Transverse colon (tissue), 4 donors: ENCODE data around the gene TMEM181. TPM values are rescaled to one million over a fixed set of nuclear protein-coding genes. Genes with fewer than 3 reads are reported as not detected.

Source experiments
- DNase-seq: peaks from one replicate; pipeline ENCODE4 v3.0.0-alpha.2; 2019
- H3K27ac ChIP-seq, 4 donors: fragments of 200-600 bp; sonication (generic); 2 replicates each; pipeline ENCODE4 v1.5.1; 2016 to 2018; ENCODE audit warnings: inconsistent platforms in 4 of 4
- H3K27me3 ChIP-seq: fragments of 200-600 bp; sonication (generic); 2 replicates; pipeline ENCODE4 v1.5.1; 2017; ENCODE audit warnings: inconsistent platforms
- H3K36me3 ChIP-seq, 4 donors: fragments of 200-600 bp; sonication (generic); 2 replicates each; pipeline ENCODE4 v1.5.1; 2017 to 2019; ENCODE audit warnings: inconsistent platforms in 4 of 4
- H3K4me1 ChIP-seq, 4 donors: fragments of 200-600 bp; sonication (generic); 2 replicates each; pipeline ENCODE4 v1.5.1; 2017 to 2020; ENCODE audit warnings: inconsistent platforms in 4 of 4
- H3K4me3 ChIP-seq, 4 donors: fragments of 200-600 bp; sonication (generic); 1 replicate in 1 of 4; 2 replicates in 3 of 4; pipeline versions ENCODE4 v1.5.1 to v1.6.1; 2017 to 2019; ENCODE audit warnings: inconsistent platforms in 4 of 4
- H3K9me3 ChIP-seq, 2 donors: fragments of 200-600 bp; sonication (generic); 2 replicates each; pipeline ENCODE4 v1.5.1; 2017 to 2019; ENCODE audit warnings: inconsistent platforms in 2 of 2
- CTCF ChIP-seq, 5 experiments: fragments of 200-600 bp in 3 of 5; fragments of 450-650 bp in 2 of 5; sonication (generic) in 3 of 5; IDR thresholded peaks; 1 replicate in 2 of 5; 2 replicates in 3 of 5; pipeline ENCODE4 v1.5.1; 2016 to 2017; ENCODE audit warnings: antibody characterized with exemption in 5 of 5, inconsistent platforms in 3 of 5, mild to moderate bottlenecking in 2 of 5, moderate library complexity in 1 of 5
- EP300 ChIP-seq: sonication (generic); formaldehyde crosslinking; IDR thresholded peaks from one replicate; pipeline ENCODE4 v1.6.1; 2017; ENCODE audit warnings: antibody characterized with exemption, low read depth
- POLR2A ChIP-seq: fragments of 450-650 bp; IDR thresholded peaks from one replicate; pipeline ENCODE4 v1.6.1; 2016; ENCODE audit warnings: antibody characterized with exemption, mild to moderate bottlenecking, moderate library complexity
- POLR2AphosphoS5 ChIP-seq, 3 donors: sonication (generic); formaldehyde crosslinking; IDR thresholded peaks; one replicate each; pipeline ENCODE4 v1.6.1; 2016; ENCODE audit warnings: antibody characterized with exemption in 3 of 3
- WGBS, 2 donors: methylation state at CpG; one replicate each; pipeline ENCODE4 v1.1.5; 2018; ENCODE audit warnings: low coverage in 1 of 2; 5-methylcytosine and 5-hydroxymethylcytosine counted together
- in situ Hi-C, 4 donors: fragments of 200-750 bp; cut with MboI; loops; one replicate each; pipeline versions ENCODE4 v1.15.0 to v1.15.1; 2017; ENCODE audit warnings: low sequenced_read_pairs in 3 of 4, low pct_ligation_motif_present in 1 of 4, low pct_unique_long_range_greater_than_20kb in 1 of 4
- intact Hi-C: fragments of 100-400 bp; cut with DNase I; formaldehyde crosslinking; loops from one replicate; pipeline ENCODE4 v1.15.1; 2023; ENCODE audit warnings: low total_unique reads
- total RNA-seq, 4 donors: library from RNA; depleted of rRNA; stranded (reverse); fragments of >200 nt; gene quantifications; one replicate each; pipeline ENCODE4 v1.1.0, GENCODE V29; 2016

TMEM181 gene
- total RNA-seq, 4 donors from 2014 or later = 15.7 to 41.3 (median 34.2) TPM

DNA sequence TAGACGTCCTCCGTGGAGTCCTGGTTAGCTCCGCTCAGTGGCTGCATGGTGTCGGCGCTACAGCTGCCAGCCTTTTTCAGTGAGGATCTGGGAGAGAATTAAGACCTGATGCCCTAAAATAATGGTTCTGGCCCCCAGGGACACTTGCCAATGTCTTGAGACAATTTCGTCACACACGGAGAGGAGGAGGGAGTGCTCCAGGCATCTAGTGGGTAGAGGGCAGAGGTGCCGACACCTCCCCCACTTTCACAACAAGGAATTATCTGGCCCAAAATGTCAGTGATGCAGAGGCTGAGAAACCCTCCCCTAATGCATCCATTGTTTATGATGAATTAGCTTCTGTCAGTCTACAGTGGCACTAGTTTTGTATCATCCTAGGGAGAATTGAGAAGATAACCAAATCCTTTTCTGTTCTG, 24.4 kb downstream of the TMEM181 start:
- peaks cover 0 to 34% (median 15%) of the 10 kb centered on the region in 4 donors for H3K36me3 ChIP-seq
- in situ Hi-C loops (no loop called here), intact Hi-C loops (no loop called here)

GRCh38 chr6:158586652-158587051, 26.8 kb downstream of the TMEM181 start:
- Histone ChIP-seq H3K4me3 (no peak overlapping the region), H3K9me3 (no peaks in the 10 kb centered on the region), H3K4me1 (no peaks in the 10 kb centered on the region), H3K27me3 (no peaks in the 10 kb centered on the region), H3K36me3 (peaks cover 0 to 52% (median 24%) of the 10 kb centered on the region in 4 donors), H3K27ac (no peak overlapping the region)
- intact Hi-C loops (no loop called here), in situ Hi-C loops (no loop called here)
- WGBS, 2 donors = 99 to 100% methylated on average over 1 to 8 of the region's 8 CpGs
- TF ChIP-seq EP300 = no peak
- TF ChIP-seq POLR2AphosphoS5 (IDR thresholded peaks at IDR 0.05) = no peak
- TF ChIP-seq POLR2A = no peak
- no peak for TF ChIP-seq CTCF (IDR thresholded peaks at IDR 0.05)
- DNase-seq = no peak

More for the DNA sequence above, 24.4 kb downstream of the TMEM181 start:
- no peaks in the 10 kb centered on the region for H3K9me3 ChIP-seq
- H3K27me3 ChIP-seq = no peaks in the 10 kb centered on the region
- H3K4me1 ChIP-seq = no peaks in the 10 kb centered on the region
- H3K4me3 ChIP-seq = no peak overlapping the region
- WGBS, 2 donors = 95% methylated on average over 8 of the region's 8 CpGs; no CpG with 5 or more reads in 1 of the 2 donors
- DNase-seq = no peak
- no peak overlapping the region for H3K27ac ChIP-seq
- TF ChIP-seq POLR2AphosphoS5 (IDR thresholded peaks at IDR 0.05) (no peak), EP300 (no peak), POLR2A (no peak), CTCF (IDR thresholded peaks at IDR 0.05) (no peak)

DNA sequence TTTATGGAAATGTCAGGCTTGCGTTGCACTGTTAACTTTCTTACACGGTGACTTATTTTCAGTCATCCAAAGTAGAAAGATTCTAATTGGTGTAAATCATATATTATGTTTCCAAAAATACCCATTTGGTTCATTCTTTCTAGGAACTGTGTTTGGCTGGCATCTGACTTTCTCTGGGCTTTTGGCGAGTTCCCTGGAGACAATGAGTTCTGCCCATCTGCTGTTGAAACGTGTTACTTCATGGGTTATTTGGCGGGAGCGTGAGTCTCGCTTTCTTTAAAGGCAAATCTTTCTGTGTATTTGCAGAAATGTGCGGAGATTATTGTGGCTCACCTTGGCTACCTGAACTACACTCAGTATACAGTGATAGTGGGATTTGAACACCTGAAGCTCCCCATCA, 29.5 kb downstream of the TMEM181 start:
- no peak overlapping the region for H3K4me3 ChIP-seq
- intact Hi-C loops (no loop called here), in situ Hi-C loops (no loop called here)
- DNase-seq = no peak
- TF ChIP-seq POLR2AphosphoS5 (IDR thresholded peaks at IDR 0.05) (no peak), EP300 (no peak), POLR2A (no peak), CTCF (IDR thresholded peaks at IDR 0.05) (no peak)
- no peaks in the 10 kb centered on the region for H3K9me3 ChIP-seq
- H3K36me3 ChIP-seq = peaks cover 0 to 68% (median 29%) of the 10 kb centered on the region in 4 donors
- no peaks in the 10 kb centered on the region for H3K4me1 ChIP-seq
- no peaks in the 10 kb centered on the region for H3K27me3 ChIP-seq
- WGBS, 2 donors = 92 to 94% methylated on average over 6 to 8 of the region's 8 CpGs
- no peak overlapping the region for H3K27ac ChIP-seq

DNA sequence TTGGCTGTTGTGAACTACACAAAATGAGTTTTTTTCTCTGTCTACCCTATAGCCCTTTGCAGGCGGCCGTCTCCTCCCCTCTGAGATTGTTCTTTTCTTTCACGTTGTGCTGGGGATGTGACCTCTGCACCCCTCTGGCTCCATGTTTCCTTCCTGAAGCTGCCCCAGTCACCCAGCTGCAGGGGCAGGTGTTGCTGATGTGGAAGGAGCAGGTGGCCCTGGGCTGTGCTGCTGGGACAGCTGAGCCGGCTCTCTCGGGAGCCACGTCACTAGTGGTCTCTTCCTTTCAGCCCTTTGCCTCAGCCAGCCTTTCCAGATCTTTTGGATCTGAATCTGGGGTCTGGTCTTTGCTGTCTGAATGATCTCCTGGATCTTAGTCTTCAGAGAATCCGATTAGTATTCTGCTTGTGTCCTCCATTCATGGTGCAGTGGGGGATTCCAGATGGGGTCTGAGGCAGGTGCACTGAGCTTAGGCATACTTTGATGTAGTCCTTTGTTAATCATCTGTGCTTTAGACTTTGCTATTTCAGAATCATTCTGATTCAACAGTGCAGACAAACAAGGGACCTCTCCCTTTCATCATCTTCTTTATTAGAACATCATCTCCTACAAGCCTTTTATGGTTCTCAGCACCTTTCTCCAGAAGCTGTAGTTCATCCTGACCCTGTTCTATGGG, 31.4 kb downstream of the TMEM181 start:
- H3K4me1 ChIP-seq = no peaks in the 10 kb centered on the region
- no peaks in the 10 kb centered on the region for H3K9me3 ChIP-seq
- peaks cover 0 to 54% (median 22%) of the 10 kb centered on the region in 4 donors for H3K36me3 ChIP-seq
- DNase-seq = no peak
- TF ChIP-seq EP300 (no peak), CTCF (IDR thresholded peaks at IDR 0.05) (no peak), POLR2A (no peak), POLR2AphosphoS5 (IDR thresholded peaks at IDR 0.05) (no peak)
- in situ Hi-C loops = no loop called here
- H3K27ac ChIP-seq = no peak overlapping the region
- intact Hi-C loops = no loop called here
- WGBS, 2 donors = 82 to 90% methylated on average over 2 to 7 of the region's 7 CpGs
- H3K27me3 ChIP-seq = no peaks in the 10 kb centered on the region
- no peak overlapping the region for H3K4me3 ChIP-seq
